GM19467 (cell line): Measurements from ENCODE around the gene ELMO2.

Source experiments
- ATAC-seq: cut with Tn5 transposase; IDR thresholded peaks from one replicate; pipeline ENCODE4 v1.9.1; 2021; ENCODE audit warnings: mild to moderate bottlenecking, moderate library complexity; ENCODE audit not compliant: unreplicated experiment

Gene ELMO2

GRCh38 chr20:46353500-46354206, 52.8 kb downstream of the ELMO2 start:
- ATAC-seq, result no peak

- no peak for ATAC-seq
These were observed 54.0 kb downstream of the ELMO2 start for GRCh38 chr20:46352370-46352938.

GRCh38 chr20:46351357-46352058, 54.9 kb downstream of the ELMO2 start:
- ATAC-seq, result no peak

- no peak for ATAC-seq
These were observed 55.5 kb downstream of the ELMO2 start for GRCh38 chr20:46350986-46351267.

GRCh38 chr20:46350201-46350985, 56.0 kb downstream of the ELMO2 start:
- ATAC-seq, result no peak

- ATAC-seq, result no peak
These were observed 56.7 kb downstream of the ELMO2 start for GRCh38 chr20:46349742-46350056.

- ATAC-seq, result no peak
These were observed 57.2 kb downstream of the ELMO2 start for GRCh38 chr20:46349035-46349741.

- ATAC-seq, result no peak
These were observed 58.3 kb downstream of the ELMO2 start for GRCh38 chr20:46347841-46348803.

- no peak for ATAC-seq
These were observed 59.6 kb downstream of the ELMO2 start for GRCh38 chr20:46346770-46347169.

- ATAC-seq, result no peak
These were observed 61.8 kb downstream of the ELMO2 start for GRCh38 chr20:46344488-46345162.

- no peak for ATAC-seq
These were observed 62.4 kb downstream of the ELMO2 start for GRCh38 chr20:46343975-46344357.

GRCh38 chr20:46343348-46343974, 63.0 kb downstream of the ELMO2 start:
- ATAC-seq, result no peak

GRCh38 chr20:46342451-46343347, 63.7 kb downstream of the ELMO2 start:
- no peak for ATAC-seq

- ATAC-seq, result no peak
These were observed 64.4 kb downstream of the ELMO2 start for GRCh38 chr20:46342010-46342378.

GRCh38 chr20:46341074-46342009, 65.1 kb downstream of the ELMO2 start:
- ATAC-seq, result no peak

GRCh38 chr20:46339037-46339436, 67.4 kb downstream of the ELMO2 start:
- no peak for ATAC-seq

- ATAC-seq, result no peak
These were observed 69.7 kb downstream of the ELMO2 start for GRCh38 chr20:46336735-46337134.
